CD4-positive, alpha-beta T cell (primary cell): Measurements from ENCODE around the gene VWC2L. TPM values are rescaled to one million over a fixed set of nuclear protein-coding genes. Genes with fewer than 3 reads are reported as not detected.

Experiments used
- ATAC-seq: fragments of 200-7000 bp; cut with Tn5 transposase; one replicate; pipeline ENCODE4 v1.10.0; 2022; ENCODE audit warnings: mild to moderate bottlenecking; ENCODE audit not compliant: poor library complexity
- CTCF ChIA-PET: fragments of 350-600 bp; sonication (Branson Sonifier 250); formaldehyde crosslinking; loops from one replicate; lab custom pipeline; 2021; ENCODE audit warnings: antibody characterized with exemption, inconsistent platforms; lab: Charles Lee
- POLR2A ChIA-PET: fragments of 350-600 bp; sonication (Branson Sonifier 250); formaldehyde crosslinking; loops from one replicate; lab custom pipeline; 2021; ENCODE audit warnings: antibody characterized with exemption, inconsistent platforms; lab: Charles Lee
- DNase-seq, 14 experiments: peaks; one replicate each; pipeline ENCODE4 v3.0.0-alpha.2; 2013 to 2020; ENCODE audit warnings: mixed read lengths in 2 of 14
- H3K27ac ChIP-seq, 2 donors: one replicate each; pipeline versions ENCODE4 v1.5.1 to v1.7.0; 2013; ENCODE audit warnings: low read length in 2 of 2, low read depth in 1 of 2, mild to moderate bottlenecking in 1 of 2
- H3K27me3 ChIP-seq, 2 experiments: 1 replicate in 1 of 2; 2 replicates in 1 of 2; pipeline versions ENCODE4 v1.6.1 to v1.7.0; 2013; ENCODE audit warnings: low read length in 2 of 2, control low read depth in 1 of 2, mild to moderate bottlenecking in 1 of 2, moderate library complexity in 1 of 2; ENCODE audit not compliant: insufficient read depth in 2 of 2, control insufficient read depth in 1 of 2
- H3K36me3 ChIP-seq: one replicate; pipeline ENCODE4 v1.6.1; 2013; ENCODE audit warnings: low read length, control low read depth; ENCODE audit not compliant: insufficient read depth
- H3K4me1 ChIP-seq: one replicate; pipeline ENCODE4 v1.6.1; 2013; ENCODE audit warnings: low read length, control low read depth; ENCODE audit not compliant: insufficient read depth
- H3K4me3 ChIP-seq: one replicate; pipeline ENCODE4 v1.5.1; 2013; ENCODE audit warnings: mild to moderate bottlenecking, low read length, moderate library complexity
- H3K9me3 ChIP-seq, 2 experiments: 1 replicate in 1 of 2; 2 replicates in 1 of 2; pipeline versions ENCODE4 v1.6.1 to v1.7.0; 2013; ENCODE audit warnings: low read length in 2 of 2, mild to moderate bottlenecking in 2 of 2, control low read depth in 1 of 2, moderate library complexity in 1 of 2; ENCODE audit not compliant: control insufficient read depth in 1 of 2, insufficient read depth in 1 of 2
- H3K27ac Mint-ChIP-seq: one replicate; pipeline ENCODE4 v1.8.0; 2020; ENCODE audit warnings: mixed read lengths
- H3K27me3 Mint-ChIP-seq: one replicate; pipeline ENCODE4 v1.8.0; 2021; ENCODE audit warnings: mixed read lengths
- H3K36me3 Mint-ChIP-seq: one replicate; pipeline ENCODE4 v1.8.0; 2021; ENCODE audit warnings: low read depth, mixed read lengths
- H3K4me1 Mint-ChIP-seq: one replicate; pipeline ENCODE4 v1.8.0; 2021; ENCODE audit warnings: low read depth, mixed read lengths
- H3K4me3 Mint-ChIP-seq: one replicate; pipeline ENCODE4 v1.8.0; 2020; ENCODE audit warnings: mild to moderate bottlenecking, mixed read lengths
- H3K9me3 Mint-ChIP-seq: one replicate; pipeline ENCODE4 v1.8.0; 2020; ENCODE audit warnings: mixed read lengths
- CTCF ChIP-seq: fragments of 200-600 bp; IDR thresholded peaks from one replicate; pipeline ENCODE4 v1.8.0; 2022; ENCODE audit warnings: antibody characterized with exemption, mild to moderate bottlenecking
- intact Hi-C, 2 experiments: fragments of 100-400 bp; cut with DNase I in 1 of 2; cut with micrococcal nuclease in 1 of 2; formaldehyde crosslinking; loops; one replicate each; pipeline versions ENCODE4 v1.15.1 to v1.9.0; 2023 to 2025; cut with DNase I, micrococcal nuclease
- total RNA-seq, 174 experiments: library from RNA in 2 of 174; stranded (reverse) in 2 of 174; gene quantifications; one replicate each; pipeline ENCODE4 v1.2.3 and lab custom pipeline; 2021 to 2026

The VWC2L gene
- total RNA-seq, 2 experiments from 2014 or later, result not detected

- POLR2A ChIA-PET, result no interaction called here
- H3K9me3 ChIP-seq, result no peaks in the 10 kb centered on the region
- no peaks in the 10 kb centered on the region for H3K36me3 Mint-ChIP-seq
- no peaks in the 10 kb centered on the region for H3K27me3 Mint-ChIP-seq
- CTCF ChIA-PET, result no interaction called here
- H3K4me3 ChIP-seq, result no peak overlapping the region
- H3K9me3 Mint-ChIP-seq, result no peaks in the 10 kb centered on the region
- H3K4me3 Mint-ChIP-seq, result no peak overlapping the region
- H3K4me1 ChIP-seq, result no peaks in the 10 kb centered on the region
- H3K27ac ChIP-seq, result no peak overlapping the region
- H3K36me3 ChIP-seq, result no peaks in the 10 kb centered on the region
- H3K27me3 ChIP-seq, result no peaks in the 10 kb centered on the region
- ATAC-seq (no peak), DNase-seq (no peak)
- no peaks in the 10 kb centered on the region for H3K4me1 Mint-ChIP-seq
- intact Hi-C loops, result loop anchor here in 1 of 2 experiments (5.0 kb wide), 1 partner anchor 1375 kb away; no protein-coding TSS in a partner anchor
- no peak overlapping the region for H3K27ac Mint-ChIP-seq
- no peak for TF ChIP-seq CTCF
Measured at GRCh38 chr2:214497489-214497888, 86.6 kb downstream of the VWC2L start.

GRCh38 chr2:214503568-214503967 is 92.7 kb downstream of the VWC2L start:
- ChIA-PET POLR2A (no interaction called here), CTCF (no interaction called here)
- Mint-ChIP-seq H3K27ac (no peak overlapping the region), H3K9me3 (peaks cover 3% of the 10 kb centered on the region), H3K36me3 (no peaks in the 10 kb centered on the region), H3K4me1 (no peaks in the 10 kb centered on the region), H3K4me3 (no peak overlapping the region), H3K27me3 (peaks cover 4% of the 10 kb centered on the region)
- no peaks in the 10 kb centered on the region for H3K4me1 ChIP-seq
- no peaks in the 10 kb centered on the region for H3K36me3 ChIP-seq
- H3K27ac ChIP-seq, result no peak overlapping the region
- ATAC-seq (no peak), DNase-seq (no peak)
- no peaks in the 10 kb centered on the region for H3K9me3 ChIP-seq
- TF ChIP-seq CTCF, result no peak
- intact Hi-C loops, result no loop called here
- H3K4me3 ChIP-seq, result no peak overlapping the region
- no peaks in the 10 kb centered on the region for H3K27me3 ChIP-seq

- no peak for DNase-seq
- no peak overlapping the region for H3K27ac ChIP-seq
- no peak for ATAC-seq
Measured at GRCh38 chr2:214504599-214505376, 93.9 kb downstream of the VWC2L start.

More at GRCh38 chr2:214504599-214505376, 93.9 kb downstream of the VWC2L start:
- H3K27ac Mint-ChIP-seq, result no peak overlapping the region
- TF ChIP-seq CTCF, result no peak
- CTCF ChIA-PET, result no interaction called here
- H3K4me1 Mint-ChIP-seq, result no peaks in the 10 kb centered on the region
- H3K4me3 Mint-ChIP-seq, result no peak overlapping the region
- peaks cover 3% of the 10 kb centered on the region for H3K9me3 Mint-ChIP-seq
- intact Hi-C loops, result no loop called here
- H3K36me3 ChIP-seq, result no peaks in the 10 kb centered on the region
- H3K36me3 Mint-ChIP-seq, result no peaks in the 10 kb centered on the region
- peaks cover 4% of the 10 kb centered on the region for H3K27me3 Mint-ChIP-seq
- H3K4me3 ChIP-seq, result no peak overlapping the region
- POLR2A ChIA-PET, result no interaction called here
- H3K9me3 ChIP-seq, result no peaks in the 10 kb centered on the region
- H3K4me1 ChIP-seq, result no peaks in the 10 kb centered on the region
- H3K27me3 ChIP-seq, result no peaks in the 10 kb centered on the region
